GM12878 (cell line): Measurements from ENCODE around the gene NGFR. TPM values are rescaled to one million over a fixed set of nuclear protein-coding genes. Genes with fewer than 3 reads are reported as not detected.

ENCODE experiments used
- ATAC-seq: fragments of 200-7000 bp; cut with Tn5 transposase; 3 replicates; pipeline ENCODE4 v1.9.1; 2020; ENCODE audit warnings: mild to moderate bottlenecking, moderate library complexity
- BruUV-seq: library from RNA; stranded (reverse); fragments of 400-500 nt; replicated peaks from 2 replicates; lab custom pipeline; 2021; lab: Mats Ljungman, UMichigan
- CTCF ChIA-PET: fragments of 300-600 bp; sonication (Branson Sonifier 250); formaldehyde crosslinking; extraction: SDS; loops from one replicate; lab custom pipeline; 2021; ENCODE audit warnings: inconsistent platforms; lab: Yijun Ruan, JAX
- POLR2A ChIA-PET: fragments of 350-600 bp; formaldehyde crosslinking; extraction: SDS; loops from one replicate; lab custom pipeline; 2021; ENCODE audit warnings: inconsistent platforms; lab: Charles Lee
- RAD21 ChIA-PET: fragments of 300-600 bp; sonication (Branson Sonifier 250); formaldehyde crosslinking; loops from one replicate; lab custom pipeline; 2023; ENCODE audit warnings: antibody characterized with exemption; ENCODE audit not compliant: unreplicated experiment; lab: Charles Lee
- SMC1A ChIA-PET: fragments of 300-600 bp; sonication (Branson Sonifier 250); formaldehyde crosslinking; loops from one replicate; lab custom pipeline; 2023; ENCODE audit not compliant: unreplicated experiment, uncharacterized antibody; lab: Charles Lee
- DNase-seq: peaks from one replicate; pipeline ENCODE4 v3.0.0-alpha.2; 2011; ENCODE audit warnings: low read depth, low spot score
- FAIRE-seq: peaks from 3 replicates; lab custom pipeline; 2011; peaks lifted over from hg19 to GRCh38; lab: Jason Lieb, UNC
- H2AFZ ChIP-seq: 2 replicates; pipeline ENCODE4 v1.6.0; 2011; ENCODE audit warnings: low read depth, low read length, control low read depth; ENCODE audit not compliant: control insufficient read depth
- H3K27ac ChIP-seq: 2 replicates; pipeline ENCODE4 v1.5.1; 2011; ENCODE audit warnings: control low read depth; ENCODE audit not compliant: control insufficient read depth, insufficient read depth
- H3K27me3 ChIP-seq, 2 experiments: replicated peaks in 1 of 2; 2 replicates each; pipeline versions ENCODE4 v1.6.0 to v1.6.1; 2011; ENCODE audit warnings: low read length in 1 of 2; ENCODE audit not compliant: control insufficient read depth in 2 of 2, insufficient read depth in 2 of 2
- H3K36me3 ChIP-seq, 2 experiments: 2 replicates each; pipeline ENCODE4 v1.5.1; 2011; ENCODE audit warnings: low read length in 1 of 2; ENCODE audit not compliant: control insufficient read depth in 2 of 2, insufficient read depth in 2 of 2
- H3K4me1 ChIP-seq: 2 replicates; pipeline ENCODE4 v1.6.1; 2011; ENCODE audit warnings: mild to moderate bottlenecking, low read length, moderate library complexity, mixed read lengths; ENCODE audit not compliant: control insufficient read depth, insufficient read depth
- H3K4me2 ChIP-seq: 2 replicates; pipeline ENCODE4 v1.6.0; 2011; ENCODE audit warnings: control low read depth; ENCODE audit not compliant: control insufficient read depth, insufficient read depth
- H3K4me3 ChIP-seq: fragments of 200-600 bp; sonication (generic); 2 replicates; pipeline ENCODE4 v1.5.1; 2016
- H3K79me2 ChIP-seq: 2 replicates; pipeline ENCODE4 v1.6.0; 2011; ENCODE audit warnings: low read length; ENCODE audit not compliant: control insufficient read depth, insufficient read depth
- H3K9ac ChIP-seq: 2 replicates; pipeline ENCODE4 v1.8.0; 2011; ENCODE audit warnings: low read length, control low read depth, mixed read lengths; ENCODE audit not compliant: control insufficient read depth, insufficient read depth
- H3K9me3 ChIP-seq: replicated peaks from 3 replicates; pipeline ENCODE4 v1.5.1; 2011; ENCODE audit warnings: mild to moderate bottlenecking, low read length; ENCODE audit not compliant: control insufficient read depth, insufficient read depth
- H4K20me1 ChIP-seq: 2 replicates; pipeline ENCODE4 v1.6.0; 2011; ENCODE audit not compliant: control insufficient read depth, insufficient read depth
- ASH2L ChIP-seq: fragments of 300-600, 200-600 bp; sonication (generic); IDR thresholded peaks from 2 replicates; pipeline ENCODE4 v1.6.1; 2017; ENCODE audit warnings: low read depth, mild to moderate bottlenecking, borderline replicate concordance
- EZH2 ChIP-seq: IDR thresholded peaks from 2 replicates; pipeline ENCODE4 v1.6.1; 2012; ENCODE audit warnings: low read depth, mild to moderate bottlenecking, control low read depth, inconsistent platforms, low read length, borderline replicate concordance; ENCODE audit not compliant: control insufficient read depth
- FOXK2 ChIP-seq: fragments of 450-650 bp; IDR thresholded peaks from 2 replicates; pipeline ENCODE4 v1.6.1; 2017; ENCODE audit warnings: mild to moderate bottlenecking, moderate library complexity
- HDGF ChIP-seq: fragments of 450-650 bp; IDR thresholded peaks from 2 replicates; pipeline ENCODE4 v1.6.1; 2016; ENCODE audit warnings: antibody characterized with exemption
- PAX5 ChIP-seq: IDR thresholded peaks from 2 replicates; pipeline ENCODE4 v1.6.1; 2011; ENCODE audit warnings: low read depth, low read length, borderline replicate concordance
- PRDM15 ChIP-seq: fragments of 450-650 bp; formaldehyde crosslinking; IDR thresholded peaks from 2 replicates; pipeline ENCODE4 v1.4.0; 2020; ENCODE audit warnings: mild to moderate bottlenecking, moderate library complexity
- RFX5 ChIP-seq: IDR thresholded peaks from 2 replicates; pipeline ENCODE4 v1.6.1; 2011; ENCODE audit warnings: low read depth, low read length, improper control_type of control experiment
- TCF3 ChIP-seq: IDR thresholded peaks from 2 replicates; pipeline ENCODE4 v1.6.1; 2012; ENCODE audit warnings: low read depth, mild to moderate bottlenecking, low read length, borderline replicate concordance; ENCODE audit not compliant: insufficient read depth
- TCF7 ChIP-seq: IDR thresholded peaks from 2 replicates; pipeline ENCODE4 v1.6.1; 2014; ENCODE audit warnings: antibody characterized with exemption, borderline replicate concordance
- YBX1 ChIP-seq: fragments of 450-650 bp; IDR thresholded peaks from 2 replicates; pipeline ENCODE4 v1.6.1; 2016; ENCODE audit warnings: antibody characterized with exemption
- WGBS: methylation state at CpG from one replicate; pipeline ENCODE4 v1.1.6; 2016; ENCODE audit warnings: low lambda C conversion rate; ENCODE audit not compliant: insufficient replicate concordance, insufficient coverage; ENCODE audit errors: missing lambda C conversion rate; 5-methylcytosine and 5-hydroxymethylcytosine counted together
- in situ Hi-C: fragments of 300-500 bp; cut with MboI; formaldehyde crosslinking; loops from 9 replicates; pipeline ENCODE4 v1.14.3; 2018; ENCODE audit warnings: mixed read lengths
- intact Hi-C: fragments of 100-400 bp; cut with micrococcal nuclease; formaldehyde crosslinking; loops from one replicate; pipeline ENCODE4 v1.14.2; 2022; ENCODE audit not compliant: unreplicated experiment
- polyA plus RNA-seq, 11 experiments: library from polyadenylated mRNA; depleted of rRNA in 4 of 11; unstranded in 6 of 11; stranded (reverse) in 5 of 11; fragments of >200 nt; fragmentation: Nextera tagmentation in 4 of 11; fragmentation: Illumina TruSeq in 1 of 11; extraction: Ambion mirVana in 4 of 11; extraction: Trizol in 1 of 11; gene quantifications; 1 replicate in 1 of 11; 2 replicates in 10 of 11; pipeline versions ENCODE4 v1.2.1 to v1.2.3, GENCODE V29; 2011 to 2016; ENCODE audit warnings: inconsistent platforms in 2 of 11, missing spikeins in 2 of 11, low read depth in 1 of 11
- total RNA-seq, 4 experiments: library from RNA; depleted of rRNA in 3 of 4; stranded (reverse); fragments of >200 nt in 3 of 4; fragmentation: Illumina TruSeq in 1 of 4; extraction: Trizol in 1 of 4; gene quantifications; 2 replicates each; pipeline versions ENCODE4 v1.2.1 to v1.2.3, GENCODE V29; 2013 to 2021
- TF ChIP-seq, protein P1 (sequence below): IDR thresholded peaks from 2 replicates; pipeline ENCODE4 v1.6.1; 2012; ENCODE audit warnings: mild to moderate bottlenecking, low read depth, low read length
- TF ChIP-seq, protein P2 (sequence below): fragments of 450-650 bp; IDR thresholded peaks from 2 replicates; pipeline ENCODE4 v1.6.1; 2017; ENCODE audit warnings: mild to moderate bottlenecking, moderate library complexity

The NGFR gene
- total and polyA plus RNA-seq, 10 of the 15 experiments (the other 5 are each of a cell fraction or from before 2014, with no cell fraction given): 0.05 to 0.28 (median 0.08) TPM; not detected in 1

GRCh38 chr17:49450181-49450580 is 44.9 kb upstream of the NGFR start:
- Histone ChIP-seq H2AFZ (no peak overlapping the region), H3K27me3 (peaks cover 0 to 4% of the 10 kb centered on the region in 2 experiments; a peak in 2 of 4 replicates), H3K9ac (no peak overlapping the region), H3K4me1 (no peaks in the 10 kb centered on the region), H3K4me2 (no peak overlapping the region), H4K20me1 (no peaks in the 10 kb centered on the region), H3K27ac (no peak overlapping the region), H3K36me3 (no peaks in the 10 kb centered on the region), H3K4me3 (no peak overlapping the region), H3K9me3 (no peaks in the 10 kb centered on the region)
- in situ Hi-C loops (no loop called here), intact Hi-C loops (no loop called here)
- ATAC-seq (no peak), DNase-seq (no peak), FAIRE-seq (no peak)
- POLR2A ChIA-PET: no interaction called here
- SMC1A ChIA-PET: interaction anchor here (0.6 kb wide), 1 partner anchor 33 kb away, joined by 4 read pairs; no protein-coding TSS in a partner anchor
- CTCF ChIA-PET: interaction anchor here (0.6 kb wide), 1 partner anchor 61 kb away, joined by 3 read pairs; no protein-coding TSS in a partner anchor
- BruUV-seq: no TSS peak
- 59% methylated on average over 4 of the region's 4 CpGs for WGBS
- TF ChIP-seq PRDM15 (CRISPR knock-in tag): no peak
- no peak for TF ChIP-seq TCF7
- TF ChIP-seq FOXK2: no peak
- TF ChIP-seq PAX5: no peak
- TF ChIP-seq, protein P1, sequence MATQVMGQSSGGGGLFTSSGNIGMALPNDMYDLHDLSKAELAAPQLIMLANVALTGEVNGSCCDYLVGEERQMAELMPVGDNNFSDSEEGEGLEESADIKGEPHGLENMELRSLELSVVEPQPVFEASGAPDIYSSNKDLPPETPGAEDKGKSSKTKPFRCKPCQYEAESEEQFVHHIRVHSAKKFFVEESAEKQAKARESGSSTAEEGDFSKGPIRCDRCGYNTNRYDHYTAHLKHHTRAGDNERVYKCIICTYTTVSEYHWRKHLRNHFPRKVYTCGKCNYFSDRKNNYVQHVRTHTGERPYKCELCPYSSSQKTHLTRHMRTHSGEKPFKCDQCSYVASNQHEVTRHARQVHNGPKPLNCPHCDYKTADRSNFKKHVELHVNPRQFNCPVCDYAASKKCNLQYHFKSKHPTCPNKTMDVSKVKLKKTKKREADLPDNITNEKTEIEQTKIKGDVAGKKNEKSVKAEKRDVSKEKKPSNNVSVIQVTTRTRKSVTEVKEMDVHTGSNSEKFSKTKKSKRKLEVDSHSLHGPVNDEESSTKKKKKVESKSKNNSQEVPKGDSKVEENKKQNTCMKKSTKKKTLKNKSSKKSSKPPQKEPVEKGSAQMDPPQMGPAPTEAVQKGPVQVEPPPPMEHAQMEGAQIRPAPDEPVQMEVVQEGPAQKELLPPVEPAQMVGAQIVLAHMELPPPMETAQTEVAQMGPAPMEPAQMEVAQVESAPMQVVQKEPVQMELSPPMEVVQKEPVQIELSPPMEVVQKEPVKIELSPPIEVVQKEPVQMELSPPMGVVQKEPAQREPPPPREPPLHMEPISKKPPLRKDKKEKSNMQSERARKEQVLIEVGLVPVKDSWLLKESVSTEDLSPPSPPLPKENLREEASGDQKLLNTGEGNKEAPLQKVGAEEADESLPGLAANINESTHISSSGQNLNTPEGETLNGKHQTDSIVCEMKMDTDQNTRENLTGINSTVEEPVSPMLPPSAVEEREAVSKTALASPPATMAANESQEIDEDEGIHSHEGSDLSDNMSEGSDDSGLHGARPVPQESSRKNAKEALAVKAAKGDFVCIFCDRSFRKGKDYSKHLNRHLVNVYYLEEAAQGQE: no peak
- no peak for TF ChIP-seq RFX5
- no peak for TF ChIP-seq HDGF
- TF ChIP-seq YBX1: no peak
- TF ChIP-seq, protein P2, sequence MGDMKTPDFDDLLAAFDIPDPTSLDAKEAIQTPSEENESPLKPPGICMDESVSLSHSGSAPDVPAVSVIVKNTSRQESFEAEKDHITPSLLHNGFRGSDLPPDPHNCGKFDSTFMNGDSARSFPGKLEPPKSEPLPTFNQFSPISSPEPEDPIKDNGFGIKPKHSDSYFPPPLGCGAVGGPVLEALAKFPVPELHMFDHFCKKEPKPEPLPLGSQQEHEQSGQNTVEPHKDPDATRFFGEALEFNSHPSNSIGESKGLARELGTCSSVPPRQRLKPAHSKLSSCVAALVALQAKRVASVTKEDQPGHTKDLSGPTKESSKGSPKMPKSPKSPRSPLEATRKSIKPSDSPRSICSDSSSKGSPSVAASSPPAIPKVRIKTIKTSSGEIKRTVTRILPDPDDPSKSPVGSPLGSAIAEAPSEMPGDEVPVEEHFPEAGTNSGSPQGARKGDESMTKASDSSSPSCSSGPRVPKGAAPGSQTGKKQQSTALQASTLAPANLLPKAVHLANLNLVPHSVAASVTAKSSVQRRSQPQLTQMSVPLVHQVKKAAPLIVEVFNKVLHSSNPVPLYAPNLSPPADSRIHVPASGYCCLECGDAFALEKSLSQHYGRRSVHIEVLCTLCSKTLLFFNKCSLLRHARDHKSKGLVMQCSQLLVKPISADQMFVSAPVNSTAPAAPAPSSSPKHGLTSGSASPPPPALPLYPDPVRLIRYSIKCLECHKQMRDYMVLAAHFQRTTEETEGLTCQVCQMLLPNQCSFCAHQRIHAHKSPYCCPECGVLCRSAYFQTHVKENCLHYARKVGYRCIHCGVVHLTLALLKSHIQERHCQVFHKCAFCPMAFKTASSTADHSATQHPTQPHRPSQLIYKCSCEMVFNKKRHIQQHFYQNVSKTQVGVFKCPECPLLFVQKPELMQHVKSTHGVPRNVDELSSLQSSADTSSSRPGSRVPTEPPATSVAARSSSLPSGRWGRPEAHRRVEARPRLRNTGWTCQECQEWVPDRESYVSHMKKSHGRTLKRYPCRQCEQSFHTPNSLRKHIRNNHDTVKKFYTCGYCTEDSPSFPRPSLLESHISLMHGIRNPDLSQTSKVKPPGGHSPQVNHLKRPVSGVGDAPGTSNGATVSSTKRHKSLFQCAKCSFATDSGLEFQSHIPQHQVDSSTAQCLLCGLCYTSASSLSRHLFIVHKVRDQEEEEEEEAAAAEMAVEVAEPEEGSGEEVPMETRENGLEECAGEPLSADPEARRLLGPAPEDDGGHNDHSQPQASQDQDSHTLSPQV: no peak
- TF ChIP-seq EZH2: no peak
- no peak for TF ChIP-seq TCF3
- TF ChIP-seq ASH2L: no peak
- TF ChIP-seq, all 136 proteins: peak for 0
- RAD21 ChIA-PET: no interaction called here
- no peaks in the 10 kb centered on the region for H3K79me2 ChIP-seq
